ENCODE measurements around the gene PLA2G4E. TPM values are rescaled to one million over a fixed set of nuclear protein-coding genes. Genes with fewer than 3 reads are reported as not detected.

The PLA2G4E gene
- total RNA-seq, 2 donors from 2014 or later, result not detected

- Mint-ChIP-seq H3K27ac (no peak overlapping the region), H3K9me3 (no peaks in the 10 kb centered on the region)
- H3K27ac ChIP-seq (ENCODE audit: low read depth, low read length), result no peak overlapping the region
Observed at GRCh38 chr15:42001236-42001635, 19.6 kb downstream of the PLA2G4E start.

GRCh38 chr15:41999290-42000285, 21.3 kb downstream of the PLA2G4E start:
- no peaks in the 10 kb centered on the region for H3K36me3 Mint-ChIP-seq (ENCODE audit: low read depth)
- H3K9me3 Mint-ChIP-seq, result no peaks in the 10 kb centered on the region
- no peak overlapping the region for H3K4me3 Mint-ChIP-seq
- peaks cover 10% of the 10 kb centered on the region for H3K4me1 Mint-ChIP-seq
- Histone ChIP-seq H3K36me3 (ENCODE audit: control insufficient read depth, insufficient read depth, low read length) (no peaks in the 10 kb centered on the region), H3K4me3 (ENCODE audit: low read length) (no peak overlapping the region), H3K9me3 (ENCODE audit: control insufficient read depth, low read length) (no peaks in the 10 kb centered on the region), H3K9ac (ENCODE audit: extremely low read depth, low read length, poor library complexity, severe bottlenecking) (no peak overlapping the region), H3K4me1 (ENCODE audit: control insufficient read depth, insufficient read depth, low read length) (peaks cover 7% of the 10 kb centered on the region), H3K27me3 (ENCODE audit: control insufficient read depth, insufficient read depth, low read length, poor library complexity, severe bottlenecking) (no peaks in the 10 kb centered on the region), H3K27ac (ENCODE audit: low read depth, low read length) (no peak overlapping the region)
- no peak for DNase-seq
- no peak overlapping the region for H3K27ac Mint-ChIP-seq
- TF ChIP-seq CTCF (conservative IDR thresholded peaks at IDR 0.05), result no peak
- no peaks in the 10 kb centered on the region for H3K27me3 Mint-ChIP-seq (ENCODE audit: insufficient read depth)
- WGBS, 2 experiments (ENCODE audit: insufficient coverage in 1 of 2, insufficient read length in 1 of 2), result 89 to 92% methylated on average over 7 to 13 of the region's 15 CpGs

More at GRCh38 chr15:42001236-42001635, 19.6 kb downstream of the PLA2G4E start:
- Histone ChIP-seq H3K27me3 (ENCODE audit: control insufficient read depth, insufficient read depth, low read length, poor library complexity, severe bottlenecking) (peaks cover 3% of the 10 kb centered on the region), H3K9me3 (ENCODE audit: control insufficient read depth, low read length) (no peaks in the 10 kb centered on the region), H3K9ac (ENCODE audit: extremely low read depth, low read length, poor library complexity, severe bottlenecking) (no peak overlapping the region), H3K4me3 (ENCODE audit: low read length) (no peak overlapping the region), H3K36me3 (ENCODE audit: control insufficient read depth, insufficient read depth, low read length) (no peaks in the 10 kb centered on the region), H3K4me1 (ENCODE audit: control insufficient read depth, insufficient read depth, low read length) (no peaks in the 10 kb centered on the region)
- no peak for TF ChIP-seq CTCF (conservative IDR thresholded peaks at IDR 0.05)
- H3K27me3 Mint-ChIP-seq (ENCODE audit: insufficient read depth), result peaks cover under 1% of the 10 kb centered on the region
- no peak for DNase-seq
- H3K36me3 Mint-ChIP-seq (ENCODE audit: low read depth), result no peaks in the 10 kb centered on the region
- 91 to 93% methylated on average over 4 of the region's 4 CpGs for WGBS, 2 experiments (ENCODE audit: insufficient coverage in 1 of 2, insufficient read length in 1 of 2)
- H3K4me1 Mint-ChIP-seq, result peaks cover 5% of the 10 kb centered on the region
- no peak overlapping the region for H3K4me3 Mint-ChIP-seq

- H3K4me3 Mint-ChIP-seq, result no peak overlapping the region
- Histone ChIP-seq H3K36me3 (ENCODE audit: control insufficient read depth, insufficient read depth, low read length) (no peaks in the 10 kb centered on the region), H3K4me3 (ENCODE audit: low read length) (no peak overlapping the region), H3K27me3 (ENCODE audit: control insufficient read depth, insufficient read depth, low read length, poor library complexity, severe bottlenecking) (no peaks in the 10 kb centered on the region), H3K27ac (ENCODE audit: low read depth, low read length) (no peak overlapping the region), H3K4me1 (ENCODE audit: control insufficient read depth, insufficient read depth, low read length) (peaks cover 7% of the 10 kb centered on the region), H3K9ac (ENCODE audit: extremely low read depth, low read length, poor library complexity, severe bottlenecking) (no peak overlapping the region), H3K9me3 (ENCODE audit: control insufficient read depth, low read length) (no peaks in the 10 kb centered on the region)
- no peak overlapping the region for H3K27ac Mint-ChIP-seq
- no peaks in the 10 kb centered on the region for H3K27me3 Mint-ChIP-seq (ENCODE audit: insufficient read depth)
- DNase-seq, result no peak
- no peaks in the 10 kb centered on the region for H3K36me3 Mint-ChIP-seq (ENCODE audit: low read depth)
- peaks cover 10% of the 10 kb centered on the region for H3K4me1 Mint-ChIP-seq
- no peak for TF ChIP-seq CTCF (conservative IDR thresholded peaks at IDR 0.05)
- H3K9me3 Mint-ChIP-seq, result no peaks in the 10 kb centered on the region
- WGBS, 2 experiments (ENCODE audit: insufficient coverage in 1 of 2, insufficient read length in 1 of 2), result 89% methylated on average over 3 of the region's 3 CpGs; no CpG with 5 or more reads in 1 of the 2 experiments
Observed at GRCh38 chr15:41997845-41998244, 23.0 kb downstream of the PLA2G4E start.
